Measurements from ENCODE around the gene GPRC5C. TPM values are rescaled to one million over a fixed set of nuclear protein-coding genes. Genes with fewer than 3 reads are reported as not detected.
A peak's percentile ranks its signal among the peaks of the same experiment; 100 is the strongest.

Gene GPRC5C
- total and polyA plus RNA-seq, 2 of the 13 experiments (the other 11 are each of a cell fraction or from before 2014, with no cell fraction given): 85.6 to 300 TPM

DNA sequence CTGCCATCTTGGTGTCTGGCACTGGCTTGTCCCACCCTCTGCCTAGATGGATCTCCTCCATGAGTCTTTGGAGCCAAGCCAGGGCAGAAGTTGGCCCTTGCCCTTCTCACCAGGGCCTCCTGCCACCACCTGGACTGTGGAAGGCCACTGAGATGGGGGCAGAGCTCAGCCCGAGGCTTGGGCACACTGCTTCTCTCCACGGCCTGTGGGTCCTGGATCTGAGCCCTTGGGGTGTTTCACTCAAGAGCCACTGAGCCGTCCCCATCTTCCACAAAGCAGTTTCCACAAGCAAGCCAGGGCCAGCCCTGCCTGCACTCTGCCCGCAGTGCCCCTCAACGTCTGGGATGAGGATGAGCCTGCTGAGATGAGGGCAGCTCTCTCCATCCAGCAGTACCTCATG, 17.9 kb downstream of the GPRC5C start:
- no peaks in the 10 kb centered on the region; a peak in 1 of 5 replicates for H3K27me3 ChIP-seq (ENCODE audit: control insufficient read depth in 1 of 2, insufficient read depth in 2 of 2, low read length in 2 of 2)
- no peak overlapping the region for H2AFZ ChIP-seq (ENCODE audit: low read length)
- no peak overlapping the region for H3K27ac ChIP-seq (ENCODE audit: extremely low read length, insufficient read depth, low read length)
- H4K20me1 ChIP-seq (ENCODE audit: insufficient read depth, low read length): no peaks in the 10 kb centered on the region; the same call in 1 of the 2 replicates
- H3K9me3 ChIP-seq (ENCODE audit: low read length): no peaks in the 10 kb centered on the region
- no peak for FAIRE-seq
- in situ Hi-C loops (cut with HindIII; ENCODE audit: extremely low pct_ligation_motif_present, low pct_unique_long_range_greater_than_20kb) (loop anchor here (25.0 kb wide), 2 partner anchors 662 to 1162 kb away; no protein-coding TSS in a partner anchor), intact Hi-C loops (cut with micrococcal nuclease; ENCODE audit: unreplicated experiment) (loop anchor here (10.0 kb wide), 1 partner anchor 245 kb away; the partner anchor contains the start of gene RPL38)
- no peak overlapping the region for H3K4me2 ChIP-seq (ENCODE audit: low read depth, low read length)
- TF ChIP-seq ZNF761 (CRISPR knock-in tag; conservative IDR thresholded peaks at IDR 0.05) (no peak), PCBP1 (IDR thresholded peaks at IDR 0.05; ENCODE audit: borderline replicate concordance, low read depth, low read length) (0 out of 2 replicates have a peak, but pooled peaks have one; percentile 9), SRF (IDR thresholded peaks at IDR 0.05; ENCODE audit: low read depth, low read length) (no peak), AKAP8 (CRISPR knock-in tag; IDR thresholded peaks at IDR 0.05) (peak; percentile 46; the same call in 1 of the 2 replicates), PAX8 (CRISPR knock-in tag; IDR thresholded peaks at IDR 0.05; ENCODE audit: borderline replicate concordance) (no peak)
- TF ChIP-seq, protein P1, sequence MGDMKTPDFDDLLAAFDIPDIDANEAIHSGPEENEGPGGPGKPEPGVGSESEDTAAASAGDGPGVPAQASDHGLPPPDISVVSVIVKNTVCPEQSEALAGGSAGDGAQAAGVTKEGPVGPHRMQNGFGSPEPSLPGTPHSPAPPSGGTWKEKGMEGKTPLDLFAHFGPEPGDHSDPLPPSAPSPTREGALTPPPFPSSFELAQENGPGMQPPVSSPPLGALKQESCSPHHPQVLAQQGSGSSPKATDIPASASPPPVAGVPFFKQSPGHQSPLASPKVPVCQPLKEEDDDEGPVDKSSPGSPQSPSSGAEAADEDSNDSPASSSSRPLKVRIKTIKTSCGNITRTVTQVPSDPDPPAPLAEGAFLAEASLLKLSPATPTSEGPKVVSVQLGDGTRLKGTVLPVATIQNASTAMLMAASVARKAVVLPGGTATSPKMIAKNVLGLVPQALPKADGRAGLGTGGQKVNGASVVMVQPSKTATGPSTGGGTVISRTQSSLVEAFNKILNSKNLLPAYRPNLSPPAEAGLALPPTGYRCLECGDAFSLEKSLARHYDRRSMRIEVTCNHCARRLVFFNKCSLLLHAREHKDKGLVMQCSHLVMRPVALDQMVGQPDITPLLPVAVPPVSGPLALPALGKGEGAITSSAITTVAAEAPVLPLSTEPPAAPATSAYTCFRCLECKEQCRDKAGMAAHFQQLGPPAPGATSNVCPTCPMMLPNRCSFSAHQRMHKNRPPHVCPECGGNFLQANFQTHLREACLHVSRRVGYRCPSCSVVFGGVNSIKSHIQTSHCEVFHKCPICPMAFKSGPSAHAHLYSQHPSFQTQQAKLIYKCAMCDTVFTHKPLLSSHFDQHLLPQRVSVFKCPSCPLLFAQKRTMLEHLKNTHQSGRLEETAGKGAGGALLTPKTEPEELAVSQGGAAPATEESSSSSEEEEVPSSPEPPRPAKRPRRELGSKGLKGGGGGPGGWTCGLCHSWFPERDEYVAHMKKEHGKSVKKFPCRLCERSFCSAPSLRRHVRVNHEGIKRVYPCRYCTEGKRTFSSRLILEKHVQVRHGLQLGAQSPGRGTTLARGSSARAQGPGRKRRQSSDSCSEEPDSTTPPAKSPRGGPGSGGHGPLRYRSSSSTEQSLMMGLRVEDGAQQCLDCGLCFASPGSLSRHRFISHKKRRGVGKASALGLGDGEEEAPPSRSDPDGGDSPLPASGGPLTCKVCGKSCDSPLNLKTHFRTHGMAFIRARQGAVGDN (CRISPR knock-in tag; IDR thresholded peaks at IDR 0.05): peak; percentile 35; the same call in 1 of the 2 replicates
- TF ChIP-seq, protein P2, sequence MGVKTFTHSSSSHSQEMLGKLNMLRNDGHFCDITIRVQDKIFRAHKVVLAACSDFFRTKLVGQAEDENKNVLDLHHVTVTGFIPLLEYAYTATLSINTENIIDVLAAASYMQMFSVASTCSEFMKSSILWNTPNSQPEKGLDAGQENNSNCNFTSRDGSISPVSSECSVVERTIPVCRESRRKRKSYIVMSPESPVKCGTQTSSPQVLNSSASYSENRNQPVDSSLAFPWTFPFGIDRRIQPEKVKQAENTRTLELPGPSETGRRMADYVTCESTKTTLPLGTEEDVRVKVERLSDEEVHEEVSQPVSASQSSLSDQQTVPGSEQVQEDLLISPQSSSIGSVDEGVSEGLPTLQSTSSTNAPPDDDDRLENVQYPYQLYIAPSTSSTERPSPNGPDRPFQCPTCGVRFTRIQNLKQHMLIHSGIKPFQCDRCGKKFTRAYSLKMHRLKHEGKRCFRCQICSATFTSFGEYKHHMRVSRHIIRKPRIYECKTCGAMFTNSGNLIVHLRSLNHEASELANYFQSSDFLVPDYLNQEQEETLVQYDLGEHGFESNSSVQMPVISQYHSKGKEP (CRISPR knock-in tag; IDR thresholded peaks at IDR 0.05): no peak
- WGBS (ENCODE audit: low lambda C conversion rate): 93% methylated on average over 5 of the region's 5 CpGs
- no peak for ATAC-seq
- DNase-seq (ENCODE audit: low spot score): no peak
- peaks cover 29% of the 10 kb centered on the region for H3K4me1 ChIP-seq (ENCODE audit: insufficient read depth, low read length)
- no TSS peak for BruUV-seq (replicated peaks)
- H3K36me3 ChIP-seq (replicated peaks in 1 of 2; ENCODE audit: control insufficient read depth in 1 of 2, insufficient read depth in 2 of 2, low read length in 2 of 2): peaks cover 13 to 31% of the 10 kb centered on the region in 2 experiments
- H3K79me2 ChIP-seq (ENCODE audit: insufficient read depth, low read length): no peaks in the 10 kb centered on the region
- H3K4me3 ChIP-seq (replicated peaks in 1 of 3; ENCODE audit: insufficient read depth in 1 of 3, low read depth in 2 of 3, low read length in 3 of 3): no peak overlapping the region
- ChIA-PET POLR2A (interaction anchor here (2.6 kb wide), 1 partner anchor 19 kb away, joined by 13 read pairs; no protein-coding TSS in a partner anchor), CTCF (ENCODE audit: low intra/inter-chr PET ratio, low total read pairs) (no interaction called here)
- no peak overlapping the region for H3K9ac ChIP-seq (ENCODE audit: insufficient read depth, low read depth, low read length)

Data from HepG2 (cell line).